Uterus (tissue), 2 donors: ENCODE results near the gene SPTBN5.

Experiments used
- CTCF ChIP-seq, 4 experiments: fragments of 200-600 bp in 2 of 4; fragments of 450-650 bp in 2 of 4; sonication (generic) in 2 of 4; IDR thresholded peaks; one replicate each; pipeline ENCODE4 v1.5.1; 2016 to 2019; ENCODE audit warnings: antibody characterized with exemption in 4 of 4, mild to moderate bottlenecking in 2 of 4, moderate library complexity in 1 of 4
- POLR2A ChIP-seq, 2 donors: fragments of 450-650 bp; IDR thresholded peaks; one replicate each; pipeline ENCODE4 v1.6.1; 2016; ENCODE audit warnings: antibody characterized with exemption in 2 of 2, mild to moderate bottlenecking in 1 of 2, moderate library complexity in 1 of 2

DNA sequence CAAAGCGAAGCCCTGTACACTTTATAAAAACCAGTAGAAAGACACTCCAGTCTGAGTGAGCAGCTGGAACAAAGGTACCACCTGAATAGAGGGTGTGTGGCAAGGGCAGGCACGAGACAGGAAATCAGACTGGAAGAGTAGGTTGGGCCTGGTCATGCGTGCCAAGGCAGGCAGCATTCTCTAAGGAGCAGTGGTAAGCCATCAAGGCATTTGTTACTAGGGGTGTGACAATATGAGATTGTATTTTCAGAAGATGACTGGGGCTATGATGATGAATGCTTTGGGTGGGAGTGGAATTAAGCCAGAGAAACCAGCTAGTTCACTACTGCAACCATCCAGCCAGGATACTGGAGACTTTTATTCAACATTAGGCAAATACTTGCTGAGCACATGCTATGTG is 61.0 kb downstream of the SPTBN5 start:
- TF ChIP-seq CTCF (IDR thresholded peaks at IDR 0.05): no peak
- no peak for TF ChIP-seq POLR2A (IDR thresholded peaks at IDR 0.05)
